ENCODE data around the gene DYTN.

DNA sequence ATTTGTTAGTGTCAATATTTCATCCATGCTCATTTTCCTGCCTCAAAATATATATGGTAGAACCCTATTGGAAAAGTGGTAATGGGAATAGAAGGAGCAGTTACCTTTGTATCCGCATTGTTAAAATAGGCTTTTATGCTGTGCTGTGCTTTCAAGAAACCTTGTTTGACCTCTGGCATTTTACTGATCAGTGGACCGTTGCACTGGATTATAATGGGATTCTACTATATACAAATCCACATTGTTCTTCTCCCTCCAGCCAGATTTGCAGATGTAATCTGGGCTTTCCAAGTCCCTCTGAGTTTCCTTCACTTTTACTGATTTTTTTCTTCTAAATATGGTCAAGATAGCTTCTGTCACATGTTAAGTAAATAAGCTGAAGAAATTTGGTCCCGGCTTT lies 99.2 kb downstream of the DYTN start:
- TF ChIP-seq CTCF (IDR thresholded peaks at IDR 0.05): no peak
- TF ChIP-seq POLR2AphosphoS5 (IDR thresholded peaks at IDR 0.05): no peak
- no peak for TF ChIP-seq POLR2A (IDR thresholded peaks at IDR 0.05)
